Panc1 (cell line): ENCODE results near the gene SNPH. TPM values are rescaled to one million over a fixed set of nuclear protein-coding genes. Genes with fewer than 3 reads are reported as not detected.
"Not testable (repeated sequence)": the region's sequence is repeated elsewhere in the genome, so short reads cannot be mapped to it uniquely, and the experiment has no call there.

Experiments used
- ATAC-seq: fragments of 200-7000 bp; cut with Tn5 transposase; 2 replicates; pipeline ENCODE4 v1.9.1; 2020; ENCODE audit warnings: mild to moderate bottlenecking, moderate library complexity
- BruUV-seq: library from RNA; stranded (reverse); fragments of 400-500 nt; replicated peaks from 2 replicates; lab custom pipeline; 2021; lab: Mats Ljungman, UMichigan
- CTCF ChIA-PET: fragments of 300-600 bp; sonication (Branson Sonifier 250); formaldehyde crosslinking; loops from one replicate; lab custom pipeline; 2022; ENCODE audit warnings: antibody characterized with exemption; lab: Charles Lee
- POLR2A ChIA-PET: fragments of 300-600 bp; sonication (Branson Sonifier 250); formaldehyde crosslinking; loops from one replicate; lab custom pipeline; 2022; ENCODE audit warnings: antibody characterized with exemption; lab: Charles Lee
- DNase-seq: peaks from one replicate; pipeline ENCODE4 v3.0.0-alpha.2; 2010; ENCODE audit warnings: low read depth, low spot score
- H3K27ac ChIP-seq: 2 replicates; pipeline ENCODE4 v1.5.1; 2011; ENCODE audit warnings: mild to moderate bottlenecking, low read length, inconsistent platforms
- H3K27me3 ChIP-seq: fragments of 200-500 bp; sonication (Bioruptor generic); 2 replicates; pipeline ENCODE4 v1.6.0; 2014; ENCODE audit warnings: low read length, inconsistent platforms; ENCODE audit not compliant: control insufficient read depth, insufficient read depth
- H3K36me3 ChIP-seq: fragments of 200-500 bp; sonication (Bioruptor generic); 2 replicates; pipeline ENCODE4 v1.5.1; 2014; ENCODE audit warnings: inconsistent platforms, mild to moderate bottlenecking, low read length, moderate library complexity; ENCODE audit not compliant: control insufficient read depth, insufficient read depth
- H3K4me1 ChIP-seq: 2 replicates; pipeline ENCODE4 v1.5.1; 2011; ENCODE audit warnings: inconsistent platforms, mild to moderate bottlenecking, low read length, moderate library complexity; ENCODE audit not compliant: control insufficient read depth, insufficient read depth
- H3K4me3 ChIP-seq, 2 experiments: 2 replicates each; pipeline ENCODE4 v1.5.1; 2011 to 2012; ENCODE audit warnings: low read depth in 2 of 2, low read length in 2 of 2, mild to moderate bottlenecking in 2 of 2, inconsistent platforms in 1 of 2, moderate library complexity in 1 of 2
- H3K9me3 ChIP-seq: fragments of 200-500 bp; sonication (Bioruptor generic); 2 replicates; pipeline ENCODE4 v1.5.1; 2014; ENCODE audit warnings: low read depth, mild to moderate bottlenecking, inconsistent platforms, low read length, moderate library complexity; ENCODE audit not compliant: control insufficient read depth, insufficient read depth
- POLR2AphosphoS5 ChIP-seq: IDR thresholded peaks from 2 replicates; pipeline ENCODE4 v1.6.1; 2012; ENCODE audit warnings: mild to moderate bottlenecking, low read depth, low read length, moderate library complexity
- SIN3A ChIP-seq: IDR thresholded peaks from 2 replicates; pipeline ENCODE4 v1.6.1; 2012; ENCODE audit warnings: low read depth, mild to moderate bottlenecking, low read length, moderate library complexity, borderline replicate concordance; ENCODE audit not compliant: insufficient read depth
- TCF7L2 ChIP-seq: IDR thresholded peaks from 2 replicates; pipeline ENCODE4 v1.6.1; 2011; ENCODE audit warnings: mild to moderate bottlenecking, low read depth, low read length, inconsistent platforms
- in situ Hi-C: cut with HindIII; loops from 2 replicates; pipeline ENCODE4 v1.10.0; 2016; ENCODE audit warnings: low sequenced_read_pairs, low pct_unique_long_range_greater_than_20kb
- intact Hi-C: fragments of 100-400 bp; cut with micrococcal nuclease; formaldehyde crosslinking; loops from one replicate; pipeline ENCODE4 v1.10.0; 2022; ENCODE audit not compliant: unreplicated experiment
- total RNA-seq: library from RNA; stranded (reverse); gene quantifications from one replicate; pipeline ENCODE4 v1.2.1, GENCODE V29; 2021; ENCODE audit not compliant: unreplicated experiment
- TF ChIP-seq, protein P1 (sequence below): fragments of 450-650 bp; IDR thresholded peaks from 2 replicates; pipeline ENCODE4 v1.5.1; 2017; ENCODE audit warnings: mild to moderate bottlenecking
- TF ChIP-seq, protein P2 (sequence below), 2 experiments: IDR thresholded peaks; 2 replicates each; pipeline ENCODE4 v1.6.1; 2011 to 2012; ENCODE audit warnings: low read depth in 2 of 2, control low read depth in 1 of 2, low read length in 1 of 2, mild to moderate bottlenecking in 1 of 2, moderate library complexity in 1 of 2; ENCODE audit not compliant: insufficient read depth in 1 of 2

SNPH gene
- total RNA-seq, 1 experiment from 2014 or later, result 6.4 TPM

DNA sequence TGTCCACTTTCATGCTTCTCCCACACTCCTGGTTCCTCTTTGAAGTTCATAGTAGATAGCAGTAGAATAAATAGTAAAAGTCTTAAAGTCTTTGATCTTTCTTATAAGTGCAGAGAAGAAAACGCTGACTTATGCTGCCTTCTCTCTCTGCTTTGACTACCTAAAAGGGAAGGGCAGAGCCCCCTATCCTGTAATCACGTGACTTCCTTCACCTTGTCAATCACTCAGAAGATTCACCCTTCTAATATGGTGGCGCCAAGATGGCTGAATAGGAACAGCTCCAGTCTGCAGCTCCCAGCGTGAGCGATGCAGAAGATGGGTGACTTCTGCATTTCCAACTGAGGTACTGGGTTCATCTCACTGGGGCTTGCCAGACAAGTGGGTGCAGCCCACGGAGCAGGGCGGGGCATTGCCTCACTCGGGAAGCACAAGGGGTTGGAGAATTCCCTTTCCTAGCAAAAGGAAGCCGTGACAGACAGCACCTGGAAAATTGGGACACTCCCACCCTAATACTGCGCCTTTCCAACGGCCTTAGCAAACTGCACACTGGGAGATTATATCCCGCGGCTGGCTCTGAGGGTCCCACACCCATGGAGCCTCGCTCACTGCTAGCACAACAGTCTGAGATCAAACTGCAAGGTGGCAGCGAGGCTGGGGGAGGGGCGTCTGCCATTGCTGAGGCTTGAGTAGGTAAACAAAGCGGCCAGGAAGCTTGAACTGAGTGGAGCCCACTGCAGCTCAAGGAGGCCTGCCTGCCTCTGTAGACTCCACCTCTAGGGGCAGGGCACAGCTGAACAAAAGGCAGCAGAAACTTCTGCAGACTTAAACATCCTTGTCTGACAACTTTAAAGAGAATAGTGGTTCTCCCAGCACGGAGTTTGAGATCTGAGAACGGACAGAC lies 49.3 kb upstream of the SNPH start:
- CTCF ChIA-PET, H3K9me3 ChIP-seq, ATAC-seq, in situ Hi-C loops, H3K4me3 ChIP-seq, POLR2A ChIA-PET, DNase-seq, H3K27ac ChIP-seq, H3K4me1 ChIP-seq, BruUV-seq, H3K36me3 ChIP-seq: not testable (repeated sequence)
- TF ChIP-seq, protein P1, sequence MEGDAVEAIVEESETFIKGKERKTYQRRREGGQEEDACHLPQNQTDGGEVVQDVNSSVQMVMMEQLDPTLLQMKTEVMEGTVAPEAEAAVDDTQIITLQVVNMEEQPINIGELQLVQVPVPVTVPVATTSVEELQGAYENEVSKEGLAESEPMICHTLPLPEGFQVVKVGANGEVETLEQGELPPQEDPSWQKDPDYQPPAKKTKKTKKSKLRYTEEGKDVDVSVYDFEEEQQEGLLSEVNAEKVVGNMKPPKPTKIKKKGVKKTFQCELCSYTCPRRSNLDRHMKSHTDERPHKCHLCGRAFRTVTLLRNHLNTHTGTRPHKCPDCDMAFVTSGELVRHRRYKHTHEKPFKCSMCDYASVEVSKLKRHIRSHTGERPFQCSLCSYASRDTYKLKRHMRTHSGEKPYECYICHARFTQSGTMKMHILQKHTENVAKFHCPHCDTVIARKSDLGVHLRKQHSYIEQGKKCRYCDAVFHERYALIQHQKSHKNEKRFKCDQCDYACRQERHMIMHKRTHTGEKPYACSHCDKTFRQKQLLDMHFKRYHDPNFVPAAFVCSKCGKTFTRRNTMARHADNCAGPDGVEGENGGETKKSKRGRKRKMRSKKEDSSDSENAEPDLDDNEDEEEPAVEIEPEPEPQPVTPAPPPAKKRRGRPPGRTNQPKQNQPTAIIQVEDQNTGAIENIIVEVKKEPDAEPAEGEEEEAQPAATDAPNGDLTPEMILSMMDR, result peak; percentile 9; the same call in 1 of the 2 replicates
- H3K27me3 ChIP-seq, result peaks cover 13% of the 10 kb centered on the region
- intact Hi-C loops, result loop anchor here (10.0 kb wide), 2 partner anchors 258 to 402 kb away; no protein-coding TSS in a partner anchor

DNA sequence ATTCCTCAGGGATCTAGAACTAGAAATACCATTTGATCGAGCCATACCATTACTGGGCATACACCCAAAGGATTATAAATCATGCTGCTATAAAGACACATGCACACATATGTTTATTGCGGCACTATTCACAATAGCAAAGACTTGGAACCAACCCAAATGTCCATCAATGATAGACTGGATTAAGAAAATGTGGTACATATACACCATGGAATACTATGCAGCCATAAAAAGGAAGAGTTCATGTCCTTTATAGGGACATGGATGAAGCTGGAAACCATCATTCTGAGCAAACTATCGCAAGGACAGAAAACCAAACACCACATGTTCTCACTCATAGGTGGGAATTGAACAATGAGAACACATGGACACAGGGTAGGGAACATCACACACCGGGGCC lies 43.3 kb upstream of the SNPH start:
- ATAC-seq, H3K36me3 ChIP-seq, POLR2A ChIA-PET, H3K27me3 ChIP-seq, in situ Hi-C loops, H3K4me1 ChIP-seq, CTCF ChIA-PET, H3K9me3 ChIP-seq, H3K27ac ChIP-seq, BruUV-seq, H3K4me3 ChIP-seq, intact Hi-C loops, DNase-seq: not testable (repeated sequence)

DNA sequence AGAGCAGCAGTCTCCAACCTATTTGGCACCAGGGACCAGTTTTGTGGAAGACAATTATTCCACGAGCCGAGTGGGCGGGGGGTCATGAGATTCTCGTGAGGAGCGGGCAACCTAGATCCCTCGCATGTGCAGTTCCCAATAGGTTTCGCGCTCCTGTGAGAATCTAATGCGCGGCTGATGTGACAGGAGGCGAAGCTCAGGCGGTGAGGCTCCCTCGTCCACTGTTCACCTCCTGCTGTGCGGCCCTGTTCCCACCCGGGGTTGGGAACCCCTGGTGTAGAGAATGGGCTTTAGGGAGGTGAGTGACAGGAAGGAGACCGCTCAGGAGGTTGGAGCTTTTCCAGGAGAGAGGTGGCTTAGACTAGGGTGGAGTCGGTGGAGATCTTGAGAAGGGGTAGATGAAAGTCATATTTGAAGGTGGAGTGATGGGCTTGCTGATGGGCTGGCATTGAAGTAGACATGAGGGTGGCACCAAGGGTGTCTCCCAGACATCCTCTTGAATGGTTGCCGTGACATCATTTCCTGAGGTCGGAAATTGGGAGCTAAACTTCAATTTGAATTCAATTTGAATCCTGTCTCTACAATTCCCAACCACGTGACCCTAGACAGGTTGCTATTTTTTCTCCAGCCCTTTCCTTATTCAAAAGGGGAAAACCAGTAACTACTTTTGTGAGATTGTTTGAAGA lies 41.7 kb upstream of the SNPH start:
- Histone ChIP-seq H3K27ac (no peak overlapping the region), H3K4me1 (peaks cover 6% of the 10 kb centered on the region; the same call in 1 of the 2 replicates), H3K9me3 (no peaks in the 10 kb centered on the region), H3K36me3 (no peaks in the 10 kb centered on the region), H3K27me3 (peaks cover 3% of the 10 kb centered on the region; the same call in 1 of the 2 replicates), H3K4me3 (no peak overlapping the region)
- intact Hi-C loops, result no loop called here
- BruUV-seq, result no TSS peak
- in situ Hi-C loops, result no loop called here
- no peak for TF ChIP-seq TCF7L2
- TF ChIP-seq, protein P1, result no peak
- TF ChIP-seq SIN3A, result no peak
- TF ChIP-seq POLR2AphosphoS5, result no peak
- TF ChIP-seq, protein P2, sequence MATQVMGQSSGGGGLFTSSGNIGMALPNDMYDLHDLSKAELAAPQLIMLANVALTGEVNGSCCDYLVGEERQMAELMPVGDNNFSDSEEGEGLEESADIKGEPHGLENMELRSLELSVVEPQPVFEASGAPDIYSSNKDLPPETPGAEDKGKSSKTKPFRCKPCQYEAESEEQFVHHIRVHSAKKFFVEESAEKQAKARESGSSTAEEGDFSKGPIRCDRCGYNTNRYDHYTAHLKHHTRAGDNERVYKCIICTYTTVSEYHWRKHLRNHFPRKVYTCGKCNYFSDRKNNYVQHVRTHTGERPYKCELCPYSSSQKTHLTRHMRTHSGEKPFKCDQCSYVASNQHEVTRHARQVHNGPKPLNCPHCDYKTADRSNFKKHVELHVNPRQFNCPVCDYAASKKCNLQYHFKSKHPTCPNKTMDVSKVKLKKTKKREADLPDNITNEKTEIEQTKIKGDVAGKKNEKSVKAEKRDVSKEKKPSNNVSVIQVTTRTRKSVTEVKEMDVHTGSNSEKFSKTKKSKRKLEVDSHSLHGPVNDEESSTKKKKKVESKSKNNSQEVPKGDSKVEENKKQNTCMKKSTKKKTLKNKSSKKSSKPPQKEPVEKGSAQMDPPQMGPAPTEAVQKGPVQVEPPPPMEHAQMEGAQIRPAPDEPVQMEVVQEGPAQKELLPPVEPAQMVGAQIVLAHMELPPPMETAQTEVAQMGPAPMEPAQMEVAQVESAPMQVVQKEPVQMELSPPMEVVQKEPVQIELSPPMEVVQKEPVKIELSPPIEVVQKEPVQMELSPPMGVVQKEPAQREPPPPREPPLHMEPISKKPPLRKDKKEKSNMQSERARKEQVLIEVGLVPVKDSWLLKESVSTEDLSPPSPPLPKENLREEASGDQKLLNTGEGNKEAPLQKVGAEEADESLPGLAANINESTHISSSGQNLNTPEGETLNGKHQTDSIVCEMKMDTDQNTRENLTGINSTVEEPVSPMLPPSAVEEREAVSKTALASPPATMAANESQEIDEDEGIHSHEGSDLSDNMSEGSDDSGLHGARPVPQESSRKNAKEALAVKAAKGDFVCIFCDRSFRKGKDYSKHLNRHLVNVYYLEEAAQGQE (IDR thresholded peaks at IDR 0.05; ENCODE audit: insufficient read depth in 1 of 2, low read depth in 2 of 2, low read length in 1 of 2), result no peak
- DNase-seq, result no peak
- ATAC-seq, result no peak
- ChIA-PET CTCF (interaction anchor here (0.5 kb wide), 1 partner anchor 212 kb away, joined by 10 read pairs; no protein-coding TSS in a partner anchor), POLR2A (no interaction called here)
